ENCODE data around the gene PCSK5.

- TF ChIP-seq CTCF (IDR thresholded peaks at IDR 0.05) (no peak), EZH2 (IDR thresholded peaks at IDR 0.05; ENCODE audit: borderline replicate concordance, insufficient read depth, low read depth, low read length, poor library complexity, severe bottlenecking) (no peak)
Measured at GRCh38 chr9:76219560-76220151, 329.2 kb downstream of the PCSK5 start.
